ENCODE data around the gene IRX6.

The IRX6 gene

GRCh38 chr16:55323637-55324271, at the start of gene IRX6:
Gene IRX6 (plus strand): TSS chr16:55324203. CDS start chr16:55325092, 889 bp downstream.
- Histone ChIP-seq H3K9ac (ENCODE audit: low read depth, low read length) (peak within 1 kb of the TSS; percentile 33; the same call in 1 of the 2 replicates), H3K4me1 (ENCODE audit: insufficient read depth, low read length) (no peaks in the 10 kb centered on the region), H3K9me3 (ENCODE audit: insufficient read depth, low read depth, low read length) (no peaks in the 10 kb centered on the region), H3K36me3 (ENCODE audit: insufficient read depth, low read depth, low read length) (no peaks in the 10 kb centered on the region), H3K27me3 (ENCODE audit: insufficient read depth, low read length) (peaks cover 49% of the 10 kb centered on the region), H3K27ac (ENCODE audit: low read length) (no peak within 1 kb of the TSS), H3K4me3 (ENCODE audit: low read length) (peak within 1 kb of the TSS; percentile 81)

DNA sequence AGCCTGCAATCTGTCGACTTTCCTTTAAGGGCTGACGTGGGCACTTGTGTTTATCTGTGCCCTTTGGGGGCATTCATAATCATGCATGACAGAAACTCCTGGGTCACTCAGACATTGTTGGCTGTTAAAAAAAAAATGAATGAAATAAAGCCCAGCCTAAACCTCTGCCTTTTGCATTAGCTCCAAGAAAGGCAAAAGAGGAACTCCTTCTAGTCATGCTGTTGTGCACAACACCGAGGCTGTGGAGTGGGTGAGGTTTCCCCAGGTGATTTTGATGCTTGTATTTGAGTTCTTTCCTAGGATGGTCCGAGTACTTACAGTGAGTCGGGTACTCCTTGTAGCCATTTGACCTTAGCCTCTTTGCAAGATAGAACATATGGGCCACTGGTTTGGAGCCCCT, 49.6 kb upstream of the IRX6 start:
- no peak overlapping the region for H3K4me3 ChIP-seq (ENCODE audit: low read length)
- no peaks in the 10 kb centered on the region for H3K36me3 ChIP-seq (ENCODE audit: insufficient read depth, low read depth, low read length)
- H3K4me1 ChIP-seq (ENCODE audit: insufficient read depth, low read length): no peaks in the 10 kb centered on the region
- no peak overlapping the region for H3K9ac ChIP-seq (ENCODE audit: low read depth, low read length)
- no peaks in the 10 kb centered on the region for H3K9me3 ChIP-seq (ENCODE audit: insufficient read depth, low read depth, low read length)
- no peak overlapping the region for H3K27ac ChIP-seq (ENCODE audit: low read length)
- no peaks in the 10 kb centered on the region for H3K27me3 ChIP-seq (ENCODE audit: insufficient read depth, low read length)

GRCh38 chr16:55275167-55275566, 48.8 kb upstream of the IRX6 start:
- Histone ChIP-seq H3K27me3 (ENCODE audit: insufficient read depth, low read length) (no peaks in the 10 kb centered on the region), H3K9me3 (ENCODE audit: insufficient read depth, low read depth, low read length) (no peaks in the 10 kb centered on the region), H3K4me3 (ENCODE audit: low read length) (no peak overlapping the region), H3K36me3 (ENCODE audit: insufficient read depth, low read depth, low read length) (no peaks in the 10 kb centered on the region), H3K9ac (ENCODE audit: low read depth, low read length) (no peak overlapping the region), H3K27ac (ENCODE audit: low read length) (no peak overlapping the region), H3K4me1 (ENCODE audit: insufficient read depth, low read length) (no peaks in the 10 kb centered on the region)

GRCh38 chr16:55275869-55276268, 48.1 kb upstream of the IRX6 start:
- H3K9ac ChIP-seq (ENCODE audit: low read depth, low read length): no peak overlapping the region
- no peaks in the 10 kb centered on the region for H3K27me3 ChIP-seq (ENCODE audit: insufficient read depth, low read length)

DNA sequence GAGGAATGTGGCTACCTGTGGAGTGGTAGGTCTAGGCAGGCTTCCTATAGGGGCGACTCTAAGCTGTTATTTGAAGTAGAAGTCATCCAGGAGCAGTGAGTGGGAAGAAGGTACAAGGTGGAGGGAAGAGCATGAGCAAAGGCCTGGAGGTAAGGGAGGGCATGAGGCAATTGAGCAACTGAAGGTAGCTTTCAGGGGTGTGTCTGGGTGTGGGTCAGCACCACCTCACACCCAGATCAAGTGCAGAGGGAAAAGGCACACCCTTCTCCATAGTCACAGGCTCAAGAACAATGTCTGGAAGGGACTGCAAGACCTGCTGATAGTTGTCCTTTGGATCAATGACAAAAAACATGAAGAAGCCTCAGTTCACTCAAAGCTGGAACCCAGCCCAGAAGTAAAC, 46.5 kb upstream of the IRX6 start:
- H3K4me1 ChIP-seq (ENCODE audit: insufficient read depth, low read length): no peaks in the 10 kb centered on the region
- no peaks in the 10 kb centered on the region for H3K36me3 ChIP-seq (ENCODE audit: insufficient read depth, low read depth, low read length)
- no peak overlapping the region for H3K4me3 ChIP-seq (ENCODE audit: low read length)
- H3K27me3 ChIP-seq (ENCODE audit: insufficient read depth, low read length): no peaks in the 10 kb centered on the region
- H3K9me3 ChIP-seq (ENCODE audit: insufficient read depth, low read depth, low read length): no peaks in the 10 kb centered on the region
- H3K9ac ChIP-seq (ENCODE audit: low read depth, low read length): no peak overlapping the region
- H3K27ac ChIP-seq (ENCODE audit: low read length): no peak overlapping the region

More at GRCh38 chr16:55275869-55276268, 48.1 kb upstream of the IRX6 start:
- Histone ChIP-seq H3K4me1 (ENCODE audit: insufficient read depth, low read length) (no peaks in the 10 kb centered on the region), H3K36me3 (ENCODE audit: insufficient read depth, low read depth, low read length) (no peaks in the 10 kb centered on the region), H3K27ac (ENCODE audit: low read length) (no peak overlapping the region), H3K4me3 (ENCODE audit: low read length) (no peak overlapping the region), H3K9me3 (ENCODE audit: insufficient read depth, low read depth, low read length) (no peaks in the 10 kb centered on the region)

DNA sequence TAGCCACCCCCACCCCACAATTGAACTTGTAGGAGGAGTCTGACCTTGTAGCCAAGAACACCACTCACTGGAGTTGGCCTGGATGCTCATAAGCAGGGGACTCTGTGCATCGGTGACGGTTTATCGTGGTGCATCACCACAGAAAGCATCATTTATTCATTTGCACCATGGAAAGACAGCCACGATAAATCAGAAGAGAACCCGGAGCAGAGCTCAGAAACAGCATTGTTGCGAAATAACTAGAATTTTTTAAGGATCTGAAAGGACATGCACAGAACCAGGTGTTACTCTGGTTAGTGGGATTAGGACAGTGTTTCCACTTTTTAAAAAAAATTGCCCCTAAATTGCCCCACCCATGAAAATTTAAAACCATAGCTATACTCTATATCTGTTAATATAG, 44.4 kb upstream of the IRX6 start:
- Histone ChIP-seq H3K4me1 (ENCODE audit: insufficient read depth, low read length) (peaks cover 7% of the 10 kb centered on the region; the same call in 1 of the 2 replicates), H3K27ac (ENCODE audit: low read length) (no peak overlapping the region), H3K4me3 (ENCODE audit: low read length) (no peak overlapping the region), H3K36me3 (ENCODE audit: insufficient read depth, low read depth, low read length) (no peaks in the 10 kb centered on the region), H3K9me3 (ENCODE audit: insufficient read depth, low read depth, low read length) (no peaks in the 10 kb centered on the region), H3K27me3 (ENCODE audit: insufficient read depth, low read length) (no peaks in the 10 kb centered on the region), H3K9ac (ENCODE audit: low read depth, low read length) (no peak overlapping the region)

GRCh38 chr16:55280587-55280986, 43.4 kb upstream of the IRX6 start:
- Histone ChIP-seq H3K36me3 (ENCODE audit: insufficient read depth, low read depth, low read length) (no peaks in the 10 kb centered on the region), H3K9me3 (ENCODE audit: insufficient read depth, low read depth, low read length) (no peaks in the 10 kb centered on the region), H3K4me1 (ENCODE audit: insufficient read depth, low read length) (peaks cover 7% of the 10 kb centered on the region; the same call in 1 of the 2 replicates), H3K9ac (ENCODE audit: low read depth, low read length) (no peak overlapping the region), H3K4me3 (ENCODE audit: low read length) (no peak overlapping the region), H3K27me3 (ENCODE audit: insufficient read depth, low read length) (no peaks in the 10 kb centered on the region), H3K27ac (ENCODE audit: low read length) (no peak overlapping the region)

GRCh38 chr16:55282441-55282840, 41.6 kb upstream of the IRX6 start:
- H3K4me1 ChIP-seq (ENCODE audit: insufficient read depth, low read length): peaks cover 7% of the 10 kb centered on the region; the same call in 1 of the 2 replicates
- H3K9me3 ChIP-seq (ENCODE audit: insufficient read depth, low read depth, low read length): no peaks in the 10 kb centered on the region
- H3K27me3 ChIP-seq (ENCODE audit: insufficient read depth, low read length): no peaks in the 10 kb centered on the region
- H3K9ac ChIP-seq (ENCODE audit: low read depth, low read length): no peak overlapping the region
- no peaks in the 10 kb centered on the region for H3K36me3 ChIP-seq (ENCODE audit: insufficient read depth, low read depth, low read length)
- H3K4me3 ChIP-seq (ENCODE audit: low read length): no peak overlapping the region
- no peak overlapping the region for H3K27ac ChIP-seq (ENCODE audit: low read length)

DNA sequence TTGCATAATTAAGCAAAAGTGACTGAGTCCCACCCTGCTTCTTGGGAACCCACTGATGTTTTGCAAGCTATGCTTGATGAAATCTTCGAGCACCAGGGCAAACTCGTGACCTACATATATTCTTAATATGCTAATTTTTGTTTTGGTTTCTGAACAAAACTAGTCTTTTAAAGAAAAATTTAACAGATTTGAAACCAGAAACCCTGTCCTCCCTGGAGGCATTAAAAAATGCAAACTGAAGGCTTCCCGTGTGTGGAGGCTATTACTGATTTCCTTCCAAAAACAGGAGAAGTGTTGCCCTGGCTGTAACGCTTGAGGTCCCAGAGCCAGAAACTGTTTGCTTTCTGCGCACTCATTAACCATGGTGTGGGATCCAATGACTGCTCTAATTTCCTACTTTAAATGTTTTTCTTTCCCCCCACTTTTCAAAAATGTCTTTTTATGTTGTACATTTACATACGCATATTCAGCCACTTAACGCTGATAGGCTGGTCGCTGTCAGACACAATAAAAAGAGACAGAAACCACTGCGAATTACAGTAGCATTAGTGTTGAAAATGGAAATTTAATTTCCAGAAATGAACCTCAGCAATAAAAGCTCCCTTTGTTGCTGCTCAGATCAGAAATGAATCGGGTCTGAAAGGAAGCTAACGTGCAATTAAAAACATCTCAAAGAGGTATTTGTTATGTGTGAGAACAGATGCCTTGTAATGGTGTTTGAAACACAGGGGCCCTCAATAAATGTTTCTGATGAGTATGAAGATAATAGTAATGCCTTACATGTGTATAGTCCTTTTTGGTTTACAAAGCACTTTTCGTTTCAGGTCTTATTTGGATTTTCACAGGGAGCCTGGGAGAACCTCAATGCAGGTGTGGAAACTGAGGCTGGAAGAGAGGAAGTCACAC, 39.9 kb upstream of the IRX6 start:
- Histone ChIP-seq H3K27me3 (ENCODE audit: insufficient read depth, low read length) (no peaks in the 10 kb centered on the region), H3K4me1 (ENCODE audit: insufficient read depth, low read length) (peaks cover 7% of the 10 kb centered on the region; the same call in 1 of the 2 replicates), H3K36me3 (ENCODE audit: insufficient read depth, low read depth, low read length) (no peaks in the 10 kb centered on the region), H3K4me3 (ENCODE audit: low read length) (no peak overlapping the region), H3K27ac (ENCODE audit: low read length) (no peak overlapping the region), H3K9me3 (ENCODE audit: insufficient read depth, low read depth, low read length) (peaks cover 7% of the 10 kb centered on the region; the same call in 1 of the 2 replicates), H3K9ac (ENCODE audit: low read depth, low read length) (no peak overlapping the region)

DNA sequence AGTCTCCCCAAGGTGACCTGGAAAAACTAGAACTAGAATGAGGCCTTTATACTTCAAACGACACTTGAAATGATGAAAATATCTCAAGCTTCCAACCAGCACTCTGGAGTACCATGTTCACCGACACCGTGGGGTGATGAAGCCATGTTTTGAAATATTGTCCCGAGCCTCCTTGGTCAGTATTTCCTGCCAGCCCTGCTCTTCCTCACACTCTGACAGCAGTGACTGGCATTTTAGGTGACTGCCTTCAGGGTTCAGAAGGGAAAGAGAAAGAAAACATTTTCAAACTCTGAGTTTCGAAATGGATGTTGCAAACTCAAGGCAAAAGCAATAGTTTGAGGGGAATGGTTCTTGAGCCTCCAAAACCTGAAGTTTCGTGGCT, 39.3 kb upstream of the IRX6 start:
- no peaks in the 10 kb centered on the region for H3K36me3 ChIP-seq (ENCODE audit: insufficient read depth, low read depth, low read length)

DNA sequence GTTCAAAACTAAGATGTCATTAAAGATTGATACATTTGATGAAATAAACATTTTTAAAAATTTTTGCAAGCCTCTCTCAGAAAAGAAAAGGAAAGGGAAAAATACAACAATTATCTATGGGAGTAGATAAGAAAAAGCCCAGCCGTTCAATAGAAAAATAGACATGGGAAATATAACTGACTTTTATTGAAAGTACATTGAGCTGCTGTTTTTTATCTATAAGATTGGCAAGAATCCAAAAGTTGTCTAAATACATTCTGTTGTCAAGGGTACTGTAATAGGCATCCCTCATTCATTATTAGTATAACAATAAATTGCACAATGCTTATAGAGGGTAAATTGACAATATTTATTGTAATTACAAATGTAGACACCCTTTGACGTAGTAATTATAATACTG, 38.4 kb upstream of the IRX6 start:
- Histone ChIP-seq H3K27me3 (ENCODE audit: insufficient read depth, low read length) (no peaks in the 10 kb centered on the region), H3K4me3 (ENCODE audit: low read length) (no peak overlapping the region), H3K4me1 (ENCODE audit: insufficient read depth, low read length) (peaks cover 7% of the 10 kb centered on the region; the same call in 1 of the 2 replicates), H3K9ac (ENCODE audit: low read depth, low read length) (no peak overlapping the region), H3K36me3 (ENCODE audit: insufficient read depth, low read depth, low read length) (no peaks in the 10 kb centered on the region), H3K27ac (ENCODE audit: low read length) (no peak overlapping the region), H3K9me3 (ENCODE audit: insufficient read depth, low read depth, low read length) (peaks cover 7% of the 10 kb centered on the region; the same call in 1 of the 2 replicates)

More for the DNA sequence above, 39.3 kb upstream of the IRX6 start:
- Histone ChIP-seq H3K27me3 (ENCODE audit: insufficient read depth, low read length) (no peaks in the 10 kb centered on the region), H3K9me3 (ENCODE audit: insufficient read depth, low read depth, low read length) (peaks cover 7% of the 10 kb centered on the region; the same call in 1 of the 2 replicates), H3K4me3 (ENCODE audit: low read length) (no peak overlapping the region), H3K9ac (ENCODE audit: low read depth, low read length) (no peak overlapping the region), H3K27ac (ENCODE audit: low read length) (no peak overlapping the region), H3K4me1 (ENCODE audit: insufficient read depth, low read length) (peaks cover 7% of the 10 kb centered on the region; the same call in 1 of the 2 replicates)
